Kidney (tissue), 14 donors: ENCODE data around the gene IZUMO2. TPM values are rescaled to one million over a fixed set of nuclear protein-coding genes. Genes with fewer than 3 reads are reported as not detected.

Experiments
- DNase-seq, 5 donors: peaks; one replicate each; pipeline ENCODE4 v3.0.0-alpha.2; 2013 to 2020
- FAIRE-seq: peaks from 2 replicates; lab custom pipeline; 2012; peaks lifted over from hg19 to GRCh38; lab: Jason Lieb, UNC
- H3K27ac ChIP-seq, 2 donors: one replicate each; pipeline ENCODE4 v1.7.0; 2013; ENCODE audit warnings: low read depth in 2 of 2, low read length in 2 of 2, inconsistent platforms in 1 of 2
- H3K27me3 ChIP-seq: one replicate; pipeline ENCODE4 v1.7.1; 2013; ENCODE audit warnings: low read length, inconsistent platforms; ENCODE audit not compliant: control insufficient read depth, insufficient read depth
- H3K36me3 ChIP-seq, 3 donors: one replicate each; pipeline versions ENCODE4 v1.7.0 to v1.7.1; 2013; ENCODE audit warnings: low read length in 3 of 3, control low read depth in 1 of 3, inconsistent platforms in 1 of 3; ENCODE audit not compliant: insufficient read depth in 3 of 3, control insufficient read depth in 2 of 3
- H3K4me1 ChIP-seq, 3 donors: one replicate each; pipeline versions ENCODE4 v1.7.0 to v1.7.1; 2013; ENCODE audit warnings: low read length in 3 of 3, inconsistent platforms in 1 of 3, low read depth in 1 of 3; ENCODE audit not compliant: control insufficient read depth in 2 of 3, insufficient read depth in 2 of 3
- H3K4me3 ChIP-seq, 3 donors: one replicate each; pipeline versions ENCODE4 v1.7.0 to v1.8.1; 2013; ENCODE audit warnings: low read length in 3 of 3, control low read depth in 1 of 3, inconsistent platforms in 1 of 3
- H3K9ac ChIP-seq, 3 donors: one replicate each; pipeline versions ENCODE4 v1.7.0 to v1.7.1; 2013; ENCODE audit warnings: low read length in 3 of 3, control low read depth in 1 of 3, inconsistent platforms in 1 of 3
- H3K9me3 ChIP-seq, 3 donors: one replicate each; pipeline versions ENCODE4 v1.7.0 to v1.7.1; 2013; ENCODE audit warnings: low read length in 3 of 3, control low read depth in 1 of 3, inconsistent platforms in 1 of 3; ENCODE audit not compliant: control insufficient read depth in 2 of 3, insufficient read depth in 1 of 3
- intact Hi-C: fragments of 100-400 bp; cut with DNase I; formaldehyde crosslinking; loops from one replicate; pipeline ENCODE4 v1.11.1; 2022
- polyA plus RNA-seq: library from polyadenylated mRNA; stranded (reverse); fragments of 350-450 nt; fragmentation: Illumina TruSeq; extraction: RNeasy Lipid Tissue Mini Kit (QIAGEN cat#74804); gene quantifications from one replicate; pipeline ENCODE4 v1.2.3, GENCODE V29; 2014; ENCODE audit warnings: low read depth, low replicate concordance; ENCODE audit not compliant: insufficient read depth
- total RNA-seq: library from RNA; stranded (reverse); fragmentation: NEBNext Ultra II Directional; extraction: Animal tissue kit (Norgen Biotek cat#: 25700); gene quantifications from one replicate; pipeline ENCODE4 v1.2.1, GENCODE V29; 2021
- TF ChIP-seq, protein P1 (sequence below): IDR thresholded peaks from 3 replicates; pipeline ENCODE4 v1.5.1; 2012; ENCODE audit warnings: mild to moderate bottlenecking, moderate library complexity, borderline replicate concordance; ENCODE audit not compliant: insufficient read depth; ENCODE audit errors: extremely low read depth
- donor health status: control.
- donor health status: control.
- donor health status: control.
- donor health status: control.
- donor health status: control.
- donor health status: DM: yes; HTN: yes; CAD: no.
- donor health status: Normal renal cell carcinoma (clear cell type).

IZUMO2 gene
- total and polyA plus RNA-seq, 2 donors from 2014 or later = not detected

DNA sequence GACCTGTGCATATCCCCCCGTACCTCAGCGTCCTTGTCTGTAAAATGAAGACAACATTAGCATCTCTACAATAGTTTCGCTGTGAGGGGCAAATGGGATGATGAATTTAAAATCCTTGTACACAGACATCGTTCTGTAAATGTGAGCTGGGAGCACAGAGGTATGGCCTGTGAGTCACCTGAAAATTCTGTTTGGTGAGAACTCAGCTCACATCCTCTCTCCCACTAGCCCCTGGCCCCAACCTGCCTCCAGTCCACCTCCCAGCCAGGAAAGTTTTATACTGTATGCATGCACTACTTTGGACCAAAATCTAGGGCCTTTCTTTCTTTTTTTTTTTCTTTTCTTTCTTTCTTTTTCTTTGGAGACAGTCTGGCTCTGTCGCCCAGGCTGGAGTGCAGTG is 8.7 kb upstream of the IZUMO2 start:
- Histone ChIP-seq H3K4me1 (no peaks in the 10 kb centered on the region), H3K9ac (no peak overlapping the region), H3K27me3 (no peaks in the 10 kb centered on the region), H3K36me3 (no peaks in the 10 kb centered on the region), H3K4me3 (no peak overlapping the region), H3K27ac (no peak overlapping the region), H3K9me3 (no peaks in the 10 kb centered on the region)
- TF ChIP-seq, protein P1, sequence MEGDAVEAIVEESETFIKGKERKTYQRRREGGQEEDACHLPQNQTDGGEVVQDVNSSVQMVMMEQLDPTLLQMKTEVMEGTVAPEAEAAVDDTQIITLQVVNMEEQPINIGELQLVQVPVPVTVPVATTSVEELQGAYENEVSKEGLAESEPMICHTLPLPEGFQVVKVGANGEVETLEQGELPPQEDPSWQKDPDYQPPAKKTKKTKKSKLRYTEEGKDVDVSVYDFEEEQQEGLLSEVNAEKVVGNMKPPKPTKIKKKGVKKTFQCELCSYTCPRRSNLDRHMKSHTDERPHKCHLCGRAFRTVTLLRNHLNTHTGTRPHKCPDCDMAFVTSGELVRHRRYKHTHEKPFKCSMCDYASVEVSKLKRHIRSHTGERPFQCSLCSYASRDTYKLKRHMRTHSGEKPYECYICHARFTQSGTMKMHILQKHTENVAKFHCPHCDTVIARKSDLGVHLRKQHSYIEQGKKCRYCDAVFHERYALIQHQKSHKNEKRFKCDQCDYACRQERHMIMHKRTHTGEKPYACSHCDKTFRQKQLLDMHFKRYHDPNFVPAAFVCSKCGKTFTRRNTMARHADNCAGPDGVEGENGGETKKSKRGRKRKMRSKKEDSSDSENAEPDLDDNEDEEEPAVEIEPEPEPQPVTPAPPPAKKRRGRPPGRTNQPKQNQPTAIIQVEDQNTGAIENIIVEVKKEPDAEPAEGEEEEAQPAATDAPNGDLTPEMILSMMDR = no peak
- intact Hi-C loops = no loop called here
- FAIRE-seq = no peak
- DNase-seq = no peak

DNA sequence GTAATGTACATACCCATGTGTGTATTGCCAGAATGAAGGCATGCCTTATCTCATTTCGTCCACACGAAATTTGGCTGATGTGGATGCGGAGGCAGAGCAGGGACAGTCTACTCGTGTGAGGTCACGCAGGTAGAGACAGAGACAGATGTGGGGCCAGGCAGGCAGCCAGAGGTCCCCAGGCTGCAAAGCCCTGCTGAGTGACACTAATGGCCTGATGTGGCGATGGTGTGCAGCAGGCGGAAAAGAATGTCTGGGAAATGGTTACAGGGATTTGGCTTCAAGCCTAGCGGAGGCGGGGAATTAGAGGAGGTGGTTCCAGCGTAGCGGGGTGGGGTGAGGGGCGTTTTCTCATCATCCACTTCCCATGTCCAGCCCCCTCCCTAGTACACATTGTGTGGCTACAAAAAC is 4.2 kb upstream of the IZUMO2 start:
- Histone ChIP-seq H3K27ac (no peak overlapping the region), H3K9ac (no peak overlapping the region), H3K4me1 (no peaks in the 10 kb centered on the region), H3K27me3 (no peaks in the 10 kb centered on the region), H3K36me3 (no peaks in the 10 kb centered on the region), H3K4me3 (no peak overlapping the region), H3K9me3 (no peaks in the 10 kb centered on the region)
- intact Hi-C loops = no loop called here
- DNase-seq (peak; percentile 77 to 93 (median 83)), FAIRE-seq (no peak)
- TF ChIP-seq, protein P1 = no peak

DNA sequence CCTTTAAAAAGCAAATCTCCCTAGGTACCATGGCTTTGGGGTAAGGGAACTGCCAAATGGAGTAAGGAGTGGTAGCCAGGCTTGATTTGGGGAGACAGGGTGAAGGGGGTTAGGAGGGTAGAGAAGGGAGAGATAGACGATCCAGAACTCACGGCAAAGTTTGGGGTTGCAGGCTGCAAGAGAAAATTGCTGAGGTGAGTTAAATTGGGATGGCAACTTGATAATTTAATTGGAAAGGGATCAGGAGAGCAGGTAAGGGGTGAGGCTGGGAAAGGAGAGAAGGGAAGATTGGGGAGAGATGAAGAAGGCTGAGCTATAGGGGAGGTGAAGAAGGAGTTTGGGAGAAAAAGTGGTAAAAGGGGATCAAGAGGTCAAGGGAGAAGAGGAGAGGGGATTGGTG is 4.0 kb downstream of the IZUMO2 start:
- intact Hi-C loops = no loop called here

More for the DNA sequence above, 4.0 kb downstream of the IZUMO2 start:
- no peak overlapping the region for H3K27ac ChIP-seq
- no peak overlapping the region for H3K4me3 ChIP-seq
- no peak overlapping the region for H3K9ac ChIP-seq
- H3K4me1 ChIP-seq = no peaks in the 10 kb centered on the region
- FAIRE-seq (no peak), DNase-seq (no peak)
- TF ChIP-seq, protein P1 = no peak
- no peaks in the 10 kb centered on the region for H3K36me3 ChIP-seq
- no peaks in the 10 kb centered on the region for H3K27me3 ChIP-seq
- H3K9me3 ChIP-seq = peaks cover 0 to 5% (median 0%) of the 10 kb centered on the region in 3 donors
